Stimulated activated CD4-positive, alpha-beta T cell treated with anti-CD3 and anti-CD28 coated beads, Interleukin-4, amount 100 ng/mL, for 1 hour (primary cell): Measurements from ENCODE around the gene MRPS18B.

Source experiments
- DNase-seq: peaks from one replicate; pipeline ENCODE4 v3.0.0-alpha.2; 2020

The MRPS18B gene

DNA sequence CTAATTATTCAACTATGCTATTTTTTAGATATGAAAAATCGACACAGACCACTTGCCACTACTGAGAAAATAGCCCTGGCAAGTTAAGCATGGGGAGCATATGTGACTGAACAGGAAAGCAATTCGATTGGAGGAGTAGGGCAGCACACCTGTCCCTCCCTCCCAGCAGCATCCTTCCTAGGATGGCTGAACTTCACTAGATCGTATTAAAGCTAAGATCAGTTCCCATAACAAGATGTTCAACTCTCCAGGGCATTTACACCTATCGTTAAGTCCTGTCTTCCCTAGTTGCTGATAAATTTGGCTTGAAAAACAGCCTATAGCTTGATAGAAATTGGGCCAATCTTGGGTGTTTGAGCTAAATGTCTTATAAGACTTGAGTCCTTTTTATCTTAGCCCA lies 7.6 kb upstream of the MRPS18B start:
- DNase-seq: no peak

DNA sequence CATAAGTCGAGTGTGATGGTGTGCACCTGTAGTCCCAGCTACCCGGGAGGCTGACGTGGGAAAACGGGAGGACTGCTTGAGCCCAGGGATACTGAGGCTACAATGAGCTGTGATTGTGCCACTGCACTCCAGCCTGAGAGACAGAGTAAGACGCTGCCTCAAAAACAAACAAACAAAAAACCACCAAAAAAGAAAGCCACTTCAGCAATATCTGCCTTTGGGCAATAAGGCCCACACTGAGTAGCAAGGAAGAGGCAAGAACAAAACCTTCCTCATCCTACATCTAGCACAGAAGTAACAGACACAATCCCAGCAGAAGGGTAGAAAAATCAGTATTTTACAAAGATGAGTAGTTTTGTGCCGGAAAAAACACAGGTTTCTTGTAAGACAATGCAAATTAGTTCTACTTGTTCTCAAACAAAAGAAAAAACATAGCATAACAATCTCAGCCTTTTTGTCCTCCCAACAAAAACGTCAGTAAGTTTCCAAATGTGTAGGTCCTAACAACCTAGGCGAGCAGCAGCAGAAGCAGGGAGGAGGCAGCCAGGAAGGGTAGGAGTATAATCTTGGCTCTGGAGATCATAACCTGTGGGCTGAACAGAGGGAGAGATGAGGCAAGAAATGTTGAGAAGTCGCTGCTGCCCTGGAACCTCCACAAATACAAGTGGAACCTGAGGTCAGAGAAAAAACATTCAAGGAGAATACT lies 6.3 kb upstream of the MRPS18B start:
- DNase-seq: no peak

DNA sequence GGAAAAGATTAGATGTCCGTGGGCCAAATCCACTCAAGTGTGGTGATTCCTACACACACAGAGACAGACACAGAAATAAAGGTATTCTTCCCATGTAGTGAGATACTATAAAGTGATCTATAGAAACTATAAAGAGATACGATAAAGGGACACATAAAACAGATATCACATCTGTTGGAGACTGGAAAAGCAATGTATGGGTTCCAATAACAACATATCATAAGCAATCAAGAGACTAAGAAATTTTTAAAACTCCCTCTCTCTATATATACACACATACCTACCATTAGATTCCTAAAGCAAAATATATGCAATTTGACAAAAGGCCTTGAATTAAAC lies 5.8 kb upstream of the MRPS18B start:
- no peak for DNase-seq

DNA sequence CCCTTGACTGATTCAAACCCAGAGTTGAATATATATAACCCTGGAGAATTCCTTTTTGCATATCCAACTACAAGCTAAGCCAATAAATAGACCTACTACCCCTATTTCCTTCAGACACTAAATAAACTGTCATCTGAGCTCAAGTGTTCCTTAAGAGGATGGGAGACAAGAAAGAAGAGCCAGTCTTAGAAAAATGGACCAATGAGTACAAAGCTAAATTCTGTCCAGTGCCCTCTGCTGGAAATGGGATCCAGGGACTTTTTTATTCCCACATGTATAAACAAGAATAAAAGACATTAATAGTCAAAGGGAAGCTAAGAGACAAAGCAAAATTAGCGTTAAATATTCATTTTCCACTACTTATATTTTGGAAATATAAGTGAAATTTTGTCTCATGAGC lies 5.4 kb upstream of the MRPS18B start:
- no peak for DNase-seq

DNA sequence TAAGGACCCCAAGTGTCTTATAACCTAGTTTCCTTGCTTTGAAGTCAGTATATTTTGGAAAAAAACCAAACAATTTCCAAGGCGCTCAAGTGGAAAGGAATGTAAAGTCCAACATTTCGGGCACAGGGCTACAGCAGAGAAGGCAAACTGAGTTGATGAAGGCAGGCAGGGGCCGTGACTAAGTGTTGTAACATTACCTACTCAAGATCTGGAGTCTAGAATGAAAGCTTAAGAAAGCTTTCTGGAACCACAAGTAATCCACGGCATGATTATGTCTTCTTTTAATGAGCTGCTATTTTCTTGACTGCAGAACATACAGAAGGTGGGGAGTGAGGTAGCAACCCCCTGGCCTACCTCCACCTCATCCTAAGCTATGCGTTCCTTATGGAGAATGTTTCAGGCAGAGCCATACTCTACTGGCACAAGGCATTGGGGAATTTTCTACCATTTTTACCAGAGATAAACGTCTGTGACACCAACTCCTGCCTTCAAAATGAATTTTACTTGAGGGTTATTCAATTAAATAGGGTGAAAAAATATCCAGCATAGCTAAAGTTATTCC lies 4.9 kb upstream of the MRPS18B start:
- no peak for DNase-seq

DNA sequence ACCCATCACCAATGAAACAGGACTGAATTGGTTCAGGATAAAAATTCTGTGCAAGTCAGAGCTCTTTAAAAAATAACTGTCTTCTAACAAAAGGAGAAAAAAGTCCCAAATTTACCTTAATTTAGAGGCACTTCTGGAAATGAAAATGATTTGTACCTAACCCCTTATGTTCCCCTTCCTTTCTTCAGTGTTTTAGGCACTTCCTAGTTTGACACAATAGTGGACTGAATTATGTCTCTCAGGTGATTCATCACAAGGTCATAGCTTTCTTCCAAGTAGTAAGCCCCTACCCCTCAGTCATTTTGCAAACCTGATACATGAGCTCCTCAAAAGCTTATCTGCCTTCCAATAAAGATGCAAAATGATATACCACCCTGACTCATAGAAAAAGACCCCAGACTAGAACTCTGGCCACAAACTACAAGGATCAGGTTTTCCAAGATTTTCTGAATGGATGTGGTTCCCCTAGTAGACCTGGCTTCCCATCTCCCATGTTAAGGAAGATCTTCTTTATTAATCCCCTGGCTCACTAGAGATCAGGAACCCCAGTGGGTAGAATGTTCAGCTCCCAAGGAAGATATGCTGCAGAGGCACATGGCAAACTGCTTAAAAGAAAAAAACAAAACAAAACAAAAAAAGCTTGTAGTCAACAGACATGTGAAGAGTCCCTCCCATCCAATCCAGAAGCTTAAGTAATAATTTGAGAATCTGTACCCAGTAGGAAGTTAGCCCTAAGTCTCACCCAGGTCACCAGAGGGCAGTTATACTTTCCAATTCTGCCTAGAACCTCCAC lies 4.2 kb upstream of the MRPS18B start:
- no peak for DNase-seq

DNA sequence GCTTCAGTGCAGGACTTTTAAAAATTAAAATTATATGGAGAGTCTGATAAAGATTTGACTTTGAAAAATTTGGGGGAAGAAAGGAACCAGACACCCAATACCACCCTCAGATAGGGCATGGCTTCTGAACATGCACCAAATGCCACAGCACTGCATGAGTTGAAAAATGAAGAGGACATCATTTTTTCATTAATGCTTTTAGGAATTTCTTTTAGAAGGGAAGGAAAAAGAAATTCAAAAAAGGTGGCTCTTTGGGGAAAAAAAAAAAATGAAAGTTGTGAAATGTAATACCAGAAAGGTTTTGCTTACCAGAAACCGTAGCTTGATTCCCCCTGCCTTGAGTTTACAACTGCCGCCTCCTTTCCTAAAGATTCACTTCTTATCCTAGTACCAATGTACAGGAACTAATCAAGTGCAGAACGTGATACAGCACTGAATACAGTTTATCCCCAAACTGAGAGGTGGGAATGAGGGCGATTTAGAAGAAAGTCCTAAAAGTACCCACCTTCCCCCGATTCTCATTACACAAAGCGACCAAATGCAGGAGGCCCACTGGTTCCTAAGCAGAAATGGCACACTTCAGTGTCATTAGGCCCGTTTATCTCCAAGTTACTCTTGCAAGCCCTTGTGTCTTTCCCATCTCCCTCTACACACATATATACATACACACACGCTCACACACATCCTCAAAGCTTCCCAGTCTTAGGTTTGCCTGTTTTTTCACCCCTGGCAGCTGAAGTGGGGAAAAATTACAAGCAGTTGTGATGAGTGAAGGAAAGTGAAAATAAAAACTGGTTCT lies 3.4 kb upstream of the MRPS18B start:
- DNase-seq: no peak

DNA sequence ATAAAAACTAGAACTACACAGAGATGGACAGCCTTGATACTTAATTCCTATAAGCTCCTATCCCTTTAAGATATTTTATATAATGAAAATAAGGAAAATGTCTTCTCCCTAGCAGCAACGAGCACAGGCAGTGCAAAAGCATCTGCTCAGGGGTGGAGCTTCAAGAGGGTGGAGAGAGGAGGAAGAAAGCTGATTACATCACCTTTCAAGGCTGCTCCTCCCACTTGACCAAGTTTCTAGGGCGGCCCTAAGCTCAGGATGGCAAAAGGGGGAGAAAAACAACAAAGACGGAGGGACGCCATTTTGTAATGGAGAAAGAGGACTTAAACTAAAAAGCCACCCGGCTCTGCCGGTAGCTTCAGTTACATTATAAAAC lies 2.8 kb upstream of the MRPS18B start:
- DNase-seq: peak; percentile 69

DNA sequence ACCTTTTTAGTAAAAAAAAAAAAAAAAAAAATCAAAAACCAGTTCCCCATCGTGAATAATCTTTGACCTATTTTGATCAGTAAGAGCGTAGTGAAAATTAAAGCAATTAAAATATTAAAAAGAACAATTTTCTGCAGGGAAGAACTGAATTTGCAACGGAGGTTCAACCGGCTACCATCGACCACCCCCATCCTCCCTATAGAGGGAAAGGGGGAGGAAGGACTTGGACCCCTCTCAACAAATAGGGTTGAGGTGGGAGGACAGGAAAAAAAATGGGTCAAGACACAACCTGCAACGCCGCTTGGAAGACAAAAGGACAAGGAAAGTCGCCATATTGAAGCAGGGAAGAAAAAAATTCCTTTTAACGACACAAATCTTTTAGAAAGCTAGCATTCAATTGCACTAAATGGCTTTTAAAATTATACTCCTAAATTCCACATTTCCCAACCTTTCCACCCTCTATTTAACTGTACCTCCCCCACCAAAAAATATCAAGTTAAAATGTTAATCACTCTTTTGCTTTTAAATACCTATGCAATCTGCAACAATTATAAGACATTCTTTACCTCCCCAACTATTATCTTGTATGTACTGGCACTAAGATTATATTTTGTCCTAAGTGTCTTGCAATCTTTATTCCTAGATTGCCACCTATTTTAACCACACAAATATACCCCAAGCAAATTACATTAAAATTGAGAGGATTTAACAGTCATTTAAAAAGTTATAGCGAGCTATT lies 2.3 kb upstream of the MRPS18B start:
- peak; percentile 23 for DNase-seq

DNA sequence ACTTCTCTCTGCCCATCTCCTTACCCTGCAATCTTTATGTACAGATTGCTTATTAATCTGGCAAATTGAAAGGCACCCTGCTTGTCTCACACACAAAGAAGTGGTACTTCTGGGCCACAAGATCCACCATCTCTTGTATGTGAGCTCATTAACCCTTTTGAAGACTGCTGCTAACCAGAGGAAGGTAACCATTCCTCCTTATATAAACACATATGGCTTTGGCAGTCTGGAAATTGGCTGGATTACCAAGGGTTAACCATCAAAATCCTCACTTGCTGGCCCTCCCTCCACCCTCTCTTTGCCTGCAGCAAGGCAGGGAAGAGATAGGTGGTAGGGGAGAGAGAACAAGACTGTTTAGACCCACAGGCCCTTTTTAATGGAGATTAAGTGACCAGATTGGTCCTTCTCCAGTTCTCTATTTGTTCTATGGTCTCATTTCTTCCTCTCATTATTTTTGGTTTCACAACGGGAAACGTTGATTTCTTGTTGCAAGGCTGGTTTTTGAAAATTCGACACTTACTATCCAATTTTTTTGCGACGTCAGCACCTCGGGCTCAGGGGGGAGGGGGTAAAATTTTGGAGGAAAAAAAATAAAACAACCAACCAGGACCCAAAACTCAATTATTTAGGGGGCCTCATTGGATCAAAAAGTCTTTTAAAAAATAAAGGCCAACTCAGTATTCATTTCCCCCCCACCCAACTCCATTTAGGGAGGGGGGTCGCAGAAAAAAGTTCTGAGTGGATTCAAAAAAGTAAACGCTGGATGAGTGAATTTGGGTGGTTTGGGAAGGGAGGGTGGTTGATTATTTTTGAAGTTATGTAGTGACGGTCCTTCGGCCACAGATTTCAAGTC lies 1.5 kb upstream of the MRPS18B start:
- DNase-seq: peak; percentile 18

DNA sequence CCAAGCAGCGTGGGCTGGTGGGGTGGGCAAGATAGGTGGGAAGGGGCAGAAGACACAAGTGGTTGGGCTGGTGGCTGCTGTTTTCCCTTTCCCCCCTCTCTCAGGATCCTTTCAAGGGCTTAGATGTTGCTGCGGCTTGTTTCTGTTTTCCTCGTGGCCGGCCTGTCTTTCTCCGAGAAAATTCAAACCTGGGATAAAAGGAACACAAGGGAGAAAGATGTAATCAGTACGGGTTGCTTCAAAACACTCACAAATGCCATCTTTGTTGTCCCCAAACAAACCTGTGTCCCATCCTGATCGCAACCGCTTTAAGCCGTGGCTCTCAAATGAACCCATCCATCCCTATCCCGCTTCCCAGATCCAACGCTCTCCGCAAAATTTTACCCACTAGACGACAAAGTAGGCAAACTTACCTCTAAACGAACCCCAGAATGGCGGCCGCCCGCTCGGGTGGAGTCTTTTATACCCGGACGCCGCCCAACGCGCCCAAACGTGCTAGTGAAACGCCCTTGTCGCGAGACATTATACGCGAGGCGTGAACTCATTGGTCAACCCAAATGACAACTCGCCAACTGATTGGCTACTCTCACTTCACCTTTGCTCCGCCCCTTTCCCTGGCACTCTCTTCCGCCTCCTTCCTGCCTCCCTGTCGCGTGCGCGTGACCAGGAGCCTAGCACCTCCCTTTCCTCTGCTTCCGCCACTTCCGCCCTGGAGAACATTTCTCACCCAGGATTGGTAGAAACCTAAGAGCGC lies 652 bp upstream of the MRPS18B start, which contains the start of gene PPP1R10:
TSS of gene PPP1R10 (minus strand) at position 433 of the 754 bp plus-strand sequence. CDS start 7,299 bp downstream, outside the sequence.
- DNase-seq: peak; percentile 92

DNA sequence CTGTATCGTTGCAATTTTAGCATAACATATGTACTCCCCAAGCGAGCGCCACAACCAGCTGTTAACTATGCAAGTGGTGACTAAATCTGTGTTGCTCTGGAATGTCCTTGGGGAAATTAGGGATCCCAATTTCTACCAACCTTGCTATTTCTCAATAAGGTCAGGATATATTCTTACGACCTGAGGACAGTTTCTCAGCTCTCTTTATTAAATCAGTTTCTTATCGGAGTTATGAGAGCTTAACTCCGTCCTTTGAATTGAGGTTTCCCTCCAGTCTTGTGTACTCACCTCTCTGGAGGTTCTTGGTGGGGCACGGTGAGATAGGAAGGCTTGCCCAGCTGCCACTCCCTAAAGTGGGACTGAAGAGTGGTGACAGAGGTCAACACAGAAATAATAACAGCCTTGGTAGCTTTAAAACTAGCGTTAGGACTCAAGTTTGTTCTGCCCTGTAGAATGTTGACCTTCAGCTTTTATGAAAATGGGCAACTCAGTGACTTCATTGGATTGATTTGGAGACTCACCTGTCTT lies 694 bp downstream of the MRPS18B start:
- DNase-seq: no peak

DNA sequence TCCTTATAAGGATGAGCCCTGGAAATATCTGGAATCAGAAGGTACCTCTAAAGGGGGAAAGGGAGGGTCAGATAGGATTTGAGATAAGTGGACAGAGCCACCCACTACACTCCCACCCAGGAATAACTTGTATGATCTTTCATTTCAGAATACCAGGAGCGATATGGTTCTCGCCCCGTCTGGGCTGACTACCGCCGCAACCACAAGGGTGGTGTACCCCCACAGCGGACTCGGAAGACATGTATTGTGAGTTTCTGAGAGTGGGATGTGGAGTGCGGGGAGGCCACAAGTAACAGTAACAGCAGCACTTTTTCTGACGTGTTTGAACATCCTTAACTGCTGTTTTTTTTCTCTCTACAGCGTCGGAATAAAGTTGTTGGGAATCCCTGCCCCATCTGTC lies 1.9 kb downstream of the MRPS18B start:
- DNase-seq: no peak

DNA sequence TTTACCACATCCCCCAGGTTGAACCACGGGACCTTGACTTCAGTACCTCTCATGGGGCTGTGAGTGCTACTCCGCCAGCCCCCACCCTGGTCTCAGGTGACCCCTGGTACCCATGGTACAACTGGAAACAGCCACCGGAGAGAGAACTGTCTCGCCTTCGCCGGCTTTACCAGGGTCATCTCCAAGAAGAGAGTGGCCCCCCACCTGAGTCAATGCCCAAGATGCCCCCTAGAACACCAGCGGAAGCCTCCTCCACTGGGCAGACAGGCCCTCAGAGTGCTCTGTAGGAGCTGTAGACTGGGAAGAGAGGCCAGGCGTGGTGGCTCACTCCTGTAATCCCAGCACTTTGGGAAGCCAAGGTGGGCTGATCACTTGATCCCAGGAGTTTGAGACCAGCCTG lies 7.9 kb downstream of the MRPS18B start:
- no peak for DNase-seq

DNA sequence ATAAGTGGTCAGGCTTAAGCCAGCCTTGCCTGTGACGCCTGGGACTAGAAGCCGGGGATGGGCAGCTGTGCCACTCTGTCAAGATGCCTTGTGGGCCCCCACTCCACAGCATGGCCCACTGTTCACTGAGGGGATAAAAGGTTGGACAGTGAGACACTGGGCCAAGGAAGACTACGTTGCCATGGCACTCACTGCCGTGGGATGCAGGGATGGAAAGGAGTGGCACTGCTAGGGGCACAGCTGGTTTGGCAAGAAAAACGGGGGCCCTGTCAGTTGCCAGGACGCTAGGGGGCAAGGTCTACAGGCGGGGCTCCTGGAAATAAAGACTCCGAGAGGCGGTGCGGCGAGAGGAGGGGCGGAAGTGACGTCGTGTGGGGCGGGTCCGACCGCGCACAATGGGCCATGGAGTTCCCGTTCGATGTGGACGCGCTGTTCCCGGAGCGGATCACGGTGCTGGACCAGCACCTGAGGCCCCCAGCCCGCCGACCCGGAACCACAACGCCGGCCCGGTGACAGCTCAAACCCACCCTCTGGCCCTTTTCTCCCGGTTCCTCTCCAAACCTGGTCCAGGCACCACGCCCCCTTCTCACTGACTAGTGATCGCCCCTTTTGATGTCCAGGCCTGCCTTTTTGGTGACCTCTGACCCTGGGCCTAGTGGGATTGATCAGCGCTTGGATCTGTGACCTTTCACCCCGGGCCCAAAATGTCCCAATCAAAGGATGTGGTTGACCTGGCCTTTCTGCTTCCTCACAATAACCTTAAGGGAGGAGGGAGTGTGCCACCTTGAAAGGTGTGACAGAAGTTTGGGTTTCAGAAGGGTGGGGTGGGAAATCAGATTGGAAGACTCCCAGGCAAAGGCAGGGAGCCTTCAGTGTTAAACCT lies 9.1 kb downstream of the MRPS18B start, which contains the start of gene ATAT1:
TSS of gene ATAT1 (plus strand) at position 391 of the 883 bp plus-strand sequence.
- peak; percentile 89 for DNase-seq

DNA sequence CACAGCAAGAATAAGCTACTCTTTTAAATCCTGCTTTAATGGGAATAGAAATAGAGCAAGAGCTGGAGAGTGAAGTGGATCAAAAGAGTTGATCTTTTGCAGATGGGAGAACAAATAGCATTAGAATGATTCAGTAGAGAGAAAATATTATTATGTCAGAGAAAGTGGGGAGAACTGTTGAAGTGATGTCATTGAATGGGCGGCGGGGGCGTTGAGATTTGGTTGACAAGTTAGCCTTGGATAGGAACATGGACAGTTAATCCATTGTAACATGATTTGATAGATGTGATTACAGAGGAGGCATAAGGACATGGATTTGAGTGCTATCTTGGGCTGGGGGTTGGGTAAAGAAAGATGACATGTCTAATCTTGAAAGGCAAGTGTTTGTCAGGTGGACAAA lies 18.2 kb downstream of the MRPS18B start:
- DNase-seq: no peak

DNA sequence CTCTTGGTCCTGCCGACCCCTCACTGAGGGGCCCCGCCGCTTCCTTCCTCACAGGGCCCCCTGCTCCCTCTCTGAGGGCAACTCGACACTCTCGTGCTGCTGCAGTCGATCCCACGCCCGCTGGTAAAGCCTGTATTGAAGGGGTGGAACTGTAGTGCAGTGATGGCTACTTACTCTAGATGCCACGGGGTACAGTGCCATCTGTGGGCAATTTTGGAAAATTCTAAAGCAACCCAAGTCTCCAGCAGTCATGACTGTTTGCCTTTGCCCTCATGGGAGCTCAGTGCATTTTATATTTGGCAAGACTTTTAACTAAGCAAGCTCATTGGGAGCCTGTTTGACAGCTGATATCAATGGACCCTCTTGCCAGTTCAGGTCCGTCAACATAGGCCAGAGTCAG lies 22.8 kb downstream of the MRPS18B start:
- DNase-seq: no peak

DNA sequence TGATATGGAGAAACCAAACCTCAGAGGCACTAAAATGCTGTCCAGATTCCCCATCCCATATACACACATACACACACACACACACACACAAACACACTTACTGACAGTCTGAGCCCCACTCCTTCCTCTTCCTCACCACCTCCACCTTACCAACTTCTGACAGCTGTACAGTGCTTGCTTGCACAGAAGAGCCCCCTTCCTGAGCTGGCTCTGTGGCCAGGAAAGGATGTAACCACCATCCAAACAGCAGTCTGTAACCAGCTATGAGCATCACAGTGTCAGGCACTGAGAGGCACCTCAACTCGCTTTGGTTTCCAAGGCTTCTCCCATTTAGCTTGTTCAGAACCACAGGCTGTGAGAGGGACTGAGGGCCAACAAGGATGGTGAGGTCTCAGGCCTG lies 23.4 kb downstream of the MRPS18B start:
- no peak for DNase-seq

DNA sequence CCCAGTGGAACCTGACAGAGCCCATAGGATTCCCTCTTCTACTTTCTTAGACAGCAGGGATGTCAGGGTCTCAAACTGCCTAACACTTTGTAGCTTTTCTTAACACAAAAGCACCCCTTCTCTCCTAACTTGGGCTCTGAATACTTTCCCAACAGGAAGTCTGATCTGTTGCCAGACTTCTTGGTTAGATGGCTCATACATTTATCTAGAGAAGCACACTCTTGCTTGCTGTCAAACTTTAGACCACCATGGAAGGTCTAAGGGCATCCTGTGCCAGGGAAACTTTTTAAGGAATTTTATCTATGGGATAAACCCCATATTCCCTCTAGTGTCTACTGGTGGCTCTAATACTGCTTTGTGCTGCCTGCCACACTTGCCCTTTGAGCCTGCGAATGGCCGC lies 26.0 kb downstream of the MRPS18B start:
- no peak for DNase-seq

DNA sequence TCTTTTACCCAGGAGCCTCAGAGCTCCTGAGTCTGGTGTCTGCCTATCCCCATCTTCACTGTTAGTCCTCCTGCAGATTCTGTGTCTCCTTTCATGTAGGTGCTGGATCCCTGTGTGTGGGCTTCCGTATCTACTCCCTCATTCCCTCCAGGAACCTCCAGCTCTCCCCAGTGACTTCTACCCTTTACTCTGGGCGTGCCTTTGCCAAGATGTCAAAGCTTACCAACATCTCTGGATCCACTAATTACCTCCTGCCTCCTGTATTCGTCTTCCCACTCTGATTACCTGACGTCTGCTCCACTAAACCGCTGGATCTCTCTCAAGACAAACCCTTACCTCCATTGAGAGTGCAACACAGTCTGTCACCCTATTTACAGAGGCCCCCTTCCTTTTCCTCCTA lies 27.1 kb downstream of the MRPS18B start:
- no peak for DNase-seq
